Caco-2 (cell line): ENCODE measurements around the gene PDGFD. TPM values are rescaled to one million over a fixed set of nuclear protein-coding genes. Genes with fewer than 3 reads are reported as not detected.

ENCODE experiments used
- BruUV-seq: library from RNA; stranded (reverse); fragments of 400-500 nt; replicated peaks from 2 replicates; lab custom pipeline; 2021; lab: Mats Ljungman, UMichigan
- CTCF ChIA-PET: fragments of 300-600 bp; sonication (Branson Sonifier 250); formaldehyde crosslinking; loops from one replicate; lab custom pipeline; 2022; ENCODE audit warnings: antibody characterized with exemption; lab: Charles Lee
- POLR2A ChIA-PET: fragments of 300-600 bp; sonication (Branson Sonifier 250); formaldehyde crosslinking; loops from one replicate; lab custom pipeline; 2022; ENCODE audit warnings: antibody characterized with exemption; lab: Charles Lee
- DNase-seq, 2 experiments: peaks; one replicate each; pipeline versions ENCODE4 v3.0.0 to v3.0.0-alpha.2; 2020 to 2022
- H3K27me3 ChIP-seq: replicated peaks from 2 replicates; pipeline ENCODE4 v1.6.0; 2011; ENCODE audit warnings: low read length; ENCODE audit not compliant: control insufficient read depth, insufficient read depth
- H3K36me3 ChIP-seq: 2 replicates; pipeline ENCODE4 v1.5.1; 2011; ENCODE audit warnings: low read length; ENCODE audit not compliant: control insufficient read depth, insufficient read depth
- H3K4me1 ChIP-seq: fragments of 250-450 bp; sonication (Bioruptor Pico); 2 replicates; pipeline ENCODE4 v1.5.1; 2020; ENCODE audit warnings: mild to moderate bottlenecking
- H3K4me3 ChIP-seq: 2 replicates; pipeline ENCODE4 v1.5.1; 2011; ENCODE audit warnings: low read depth, mild to moderate bottlenecking, control low read depth, low read length
- H3K9me3 ChIP-seq: fragments of 250-450 bp; sonication (Bioruptor Pico); 2 replicates; pipeline ENCODE4 v1.5.1; 2020; ENCODE audit warnings: mild to moderate bottlenecking, moderate library complexity
- H3K27ac Mint-ChIP-seq: one replicate; pipeline ENCODE4 v1.8.0; 2022; ENCODE audit warnings: mixed read lengths; ENCODE audit not compliant: unreplicated experiment
- H3K27me3 Mint-ChIP-seq: one replicate; pipeline ENCODE4 v1.8.0; 2022; ENCODE audit warnings: mixed read lengths; ENCODE audit not compliant: insufficient read depth, unreplicated experiment
- H3K36me3 Mint-ChIP-seq: one replicate; pipeline ENCODE4 v1.8.0; 2022; ENCODE audit warnings: mild to moderate bottlenecking, mixed read lengths; ENCODE audit not compliant: insufficient read depth, unreplicated experiment
- H3K4me1 Mint-ChIP-seq: one replicate; pipeline ENCODE4 v1.8.0; 2022; ENCODE audit warnings: low read depth, mixed read lengths; ENCODE audit not compliant: unreplicated experiment
- H3K4me3 Mint-ChIP-seq: one replicate; pipeline ENCODE4 v1.8.0; 2022; ENCODE audit warnings: mild to moderate bottlenecking, moderate library complexity, mixed read lengths; ENCODE audit not compliant: unreplicated experiment
- H3K9me3 Mint-ChIP-seq: one replicate; pipeline ENCODE4 v1.8.0; 2022; ENCODE audit warnings: mixed read lengths; ENCODE audit not compliant: unreplicated experiment
- intact Hi-C: fragments of 100-400 bp; cut with micrococcal nuclease; formaldehyde crosslinking; loops from one replicate; pipeline ENCODE4 v1.10.0; 2022; ENCODE audit not compliant: unreplicated experiment
- total RNA-seq: library from RNA; stranded (reverse); gene quantifications from 2 replicates; pipeline ENCODE4 v1.2.3, GENCODE V29; 2022
- TF ChIP-seq, protein P1 (sequence below), 2 experiments: fragments of 200-600 bp in 1 of 2; IDR thresholded peaks; 1 replicate in 1 of 2; 2 replicates in 1 of 2; pipeline versions ENCODE4 v1.5.1 to v1.8.0; 2011 to 2022; ENCODE audit warnings: antibody characterized with exemption in 1 of 2, control low read depth in 1 of 2, inconsistent platforms in 1 of 2, low read depth in 1 of 2, low read length in 1 of 2, mild to moderate bottlenecking in 1 of 2, moderate library complexity in 1 of 2; ENCODE audit not compliant: insufficient read depth in 1 of 2, severe bottlenecking in 1 of 2, unreplicated experiment in 1 of 2

The PDGFD gene
- total RNA-seq, 1 experiment from 2014 or later: not detected

DNA sequence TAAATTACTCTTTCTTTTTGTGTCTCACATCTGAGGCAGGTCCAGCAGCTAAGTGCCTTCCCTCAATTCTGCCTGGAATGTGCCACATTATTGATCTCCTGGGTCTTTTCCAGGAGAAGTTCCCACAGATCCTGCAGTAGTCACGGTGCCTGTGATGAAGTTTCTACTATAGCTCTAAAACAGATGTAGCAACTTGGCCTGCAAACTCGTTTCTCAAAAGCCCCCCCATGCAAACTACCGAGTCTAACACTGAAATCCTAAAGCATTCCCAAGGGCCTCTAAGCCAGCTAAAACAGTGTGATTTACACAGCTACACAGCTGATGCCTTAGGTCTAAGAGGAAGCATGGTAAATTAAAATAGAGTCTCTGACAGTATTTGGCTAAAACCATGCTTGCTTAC is 73.2 kb downstream of the PDGFD start:
- Mint-ChIP-seq H3K36me3 (no peaks in the 10 kb centered on the region), H3K4me1 (peaks cover 13% of the 10 kb centered on the region), H3K4me3 (no peak overlapping the region), H3K27ac (no peak overlapping the region), H3K27me3 (peaks cover 10% of the 10 kb centered on the region), H3K9me3 (no peaks in the 10 kb centered on the region)
- Histone ChIP-seq H3K4me3 (no peak overlapping the region), H3K4me1 (no peaks in the 10 kb centered on the region), H3K27me3 (no peaks in the 10 kb centered on the region), H3K36me3 (no peaks in the 10 kb centered on the region), H3K9me3 (no peaks in the 10 kb centered on the region)
- intact Hi-C loops: no loop called here
- ChIA-PET POLR2A (no interaction called here), CTCF (no interaction called here)
- DNase-seq: no peak
- TF ChIP-seq, protein P1, sequence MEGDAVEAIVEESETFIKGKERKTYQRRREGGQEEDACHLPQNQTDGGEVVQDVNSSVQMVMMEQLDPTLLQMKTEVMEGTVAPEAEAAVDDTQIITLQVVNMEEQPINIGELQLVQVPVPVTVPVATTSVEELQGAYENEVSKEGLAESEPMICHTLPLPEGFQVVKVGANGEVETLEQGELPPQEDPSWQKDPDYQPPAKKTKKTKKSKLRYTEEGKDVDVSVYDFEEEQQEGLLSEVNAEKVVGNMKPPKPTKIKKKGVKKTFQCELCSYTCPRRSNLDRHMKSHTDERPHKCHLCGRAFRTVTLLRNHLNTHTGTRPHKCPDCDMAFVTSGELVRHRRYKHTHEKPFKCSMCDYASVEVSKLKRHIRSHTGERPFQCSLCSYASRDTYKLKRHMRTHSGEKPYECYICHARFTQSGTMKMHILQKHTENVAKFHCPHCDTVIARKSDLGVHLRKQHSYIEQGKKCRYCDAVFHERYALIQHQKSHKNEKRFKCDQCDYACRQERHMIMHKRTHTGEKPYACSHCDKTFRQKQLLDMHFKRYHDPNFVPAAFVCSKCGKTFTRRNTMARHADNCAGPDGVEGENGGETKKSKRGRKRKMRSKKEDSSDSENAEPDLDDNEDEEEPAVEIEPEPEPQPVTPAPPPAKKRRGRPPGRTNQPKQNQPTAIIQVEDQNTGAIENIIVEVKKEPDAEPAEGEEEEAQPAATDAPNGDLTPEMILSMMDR (IDR thresholded peaks at IDR 0.05; ENCODE audit: insufficient read depth in 1 of 2, low read depth in 1 of 2, low read length in 1 of 2, severe bottlenecking in 1 of 2, unreplicated experiment in 1 of 2): no peak
- no TSS peak for BruUV-seq

GRCh38 chr11:104089481-104089880 is 74.5 kb downstream of the PDGFD start:
- H3K4me1 Mint-ChIP-seq: peaks cover 10% of the 10 kb centered on the region
- CTCF ChIA-PET: no interaction called here
- intact Hi-C loops: no loop called here

GRCh38 chr11:104086621-104087020 is 77.3 kb downstream of the PDGFD start:
- no TSS peak for BruUV-seq
- Mint-ChIP-seq H3K4me3 (no peak overlapping the region), H3K4me1 (no peaks in the 10 kb centered on the region), H3K9me3 (no peaks in the 10 kb centered on the region), H3K27ac (no peak overlapping the region), H3K36me3 (no peaks in the 10 kb centered on the region), H3K27me3 (peaks cover 6% of the 10 kb centered on the region)
- Histone ChIP-seq H3K9me3 (no peaks in the 10 kb centered on the region), H3K4me1 (no peaks in the 10 kb centered on the region), H3K4me3 (no peak overlapping the region), H3K27me3 (no peaks in the 10 kb centered on the region), H3K36me3 (no peaks in the 10 kb centered on the region)
- ChIA-PET POLR2A (no interaction called here), CTCF (no interaction called here)
- intact Hi-C loops: no loop called here
- no peak for DNase-seq
- TF ChIP-seq, protein P1 (IDR thresholded peaks at IDR 0.05; ENCODE audit: insufficient read depth in 1 of 2, low read depth in 1 of 2, low read length in 1 of 2, severe bottlenecking in 1 of 2, unreplicated experiment in 1 of 2): no peak

More at GRCh38 chr11:104089481-104089880, 74.5 kb downstream of the PDGFD start:
- POLR2A ChIA-PET: no interaction called here
- BruUV-seq: no TSS peak
- H3K4me1 ChIP-seq: no peaks in the 10 kb centered on the region
- no peaks in the 10 kb centered on the region for H3K36me3 ChIP-seq
- Mint-ChIP-seq H3K27ac (no peak overlapping the region), H3K27me3 (peaks cover 7% of the 10 kb centered on the region), H3K9me3 (no peaks in the 10 kb centered on the region), H3K4me3 (no peak overlapping the region), H3K36me3 (no peaks in the 10 kb centered on the region)
- H3K27me3 ChIP-seq: no peaks in the 10 kb centered on the region
- H3K9me3 ChIP-seq: no peaks in the 10 kb centered on the region
- no peak overlapping the region for H3K4me3 ChIP-seq
- DNase-seq: no peak
- TF ChIP-seq, protein P1 (IDR thresholded peaks at IDR 0.05; ENCODE audit: insufficient read depth in 1 of 2, low read depth in 1 of 2, low read length in 1 of 2, severe bottlenecking in 1 of 2, unreplicated experiment in 1 of 2): no peak
